ENCODE data around the gene SHISAL1.

- TF ChIP-seq SMC3 (IDR thresholded peaks at IDR 0.05; ENCODE audit: borderline replicate concordance, low read length) (no peak), CEBPB (IDR thresholded peaks at IDR 0.05; ENCODE audit: borderline replicate concordance in 1 of 2, low read depth in 2 of 2, low read length in 2 of 2) (no peak), POLR2AphosphoS5 (IDR thresholded peaks at IDR 0.05; ENCODE audit: low read length) (no peak), CTCF (IDR thresholded peaks at IDR 0.05 in 2 of 3, conservative IDR thresholded peaks at IDR 0.05 in 1 of 3; ENCODE audit: control insufficient read depth in 2 of 3, extremely low read depth in 1 of 3, insufficient read depth in 1 of 3, low read depth in 3 of 3, low read length in 3 of 3) (no peak), RAD51 (IDR thresholded peaks at IDR 0.05) (no peak), FOXM1 (IDR thresholded peaks at IDR 0.05; ENCODE audit: low read depth, low read length) (no peak)
Observed at GRCh38 chr22:44325718-44326490, 13.2 kb upstream of the SHISAL1 start.

Data from GM12878 (cell line).